Gastroesophageal sphincter (tissue), 3 donors: Measurements from ENCODE around the gene FAM151A.

Experiments used
- EP300 ChIP-seq: sonication (generic); formaldehyde crosslinking; IDR thresholded peaks from one replicate; pipeline ENCODE4 v1.6.1; 2017; ENCODE audit warnings: antibody characterized with exemption, mild to moderate bottlenecking
- POLR2A ChIP-seq, 2 donors: fragments of 450-650 bp; IDR thresholded peaks; one replicate each; pipeline ENCODE4 v1.6.1; 2017; ENCODE audit warnings: antibody characterized with exemption in 2 of 2, mild to moderate bottlenecking in 2 of 2, moderate library complexity in 1 of 2
- TF ChIP-seq, protein P1 (sequence below), 4 experiments: fragments of 200-600 bp in 2 of 4; fragments of 450-650 bp in 2 of 4; sonication (generic) in 1 of 4; IDR thresholded peaks; one replicate each; pipeline ENCODE4 v1.5.1; 2017 to 2019; ENCODE audit warnings: antibody characterized with exemption in 4 of 4, mild to moderate bottlenecking in 2 of 4, moderate library complexity in 2 of 4

DNA sequence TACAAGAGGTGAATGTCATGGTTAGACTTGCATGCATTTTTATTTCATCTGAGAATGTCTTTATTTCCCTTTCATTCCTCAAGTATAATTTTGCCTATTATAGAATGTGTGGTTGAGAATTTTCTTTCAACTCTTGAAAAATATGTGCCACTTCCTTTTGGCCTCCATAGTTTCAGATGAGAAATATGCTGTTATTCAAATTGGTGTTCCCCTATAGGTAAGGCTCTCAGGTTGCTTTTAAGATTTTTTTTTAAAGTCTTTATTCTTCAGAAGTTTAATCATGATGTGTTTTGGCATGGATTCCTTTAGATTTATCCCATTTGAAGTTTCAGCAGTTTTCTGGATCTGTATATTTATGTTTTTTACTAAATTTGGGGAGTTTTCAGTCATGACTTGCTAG is 20.4 kb upstream of the FAM151A start:
- TF ChIP-seq, protein P1, sequence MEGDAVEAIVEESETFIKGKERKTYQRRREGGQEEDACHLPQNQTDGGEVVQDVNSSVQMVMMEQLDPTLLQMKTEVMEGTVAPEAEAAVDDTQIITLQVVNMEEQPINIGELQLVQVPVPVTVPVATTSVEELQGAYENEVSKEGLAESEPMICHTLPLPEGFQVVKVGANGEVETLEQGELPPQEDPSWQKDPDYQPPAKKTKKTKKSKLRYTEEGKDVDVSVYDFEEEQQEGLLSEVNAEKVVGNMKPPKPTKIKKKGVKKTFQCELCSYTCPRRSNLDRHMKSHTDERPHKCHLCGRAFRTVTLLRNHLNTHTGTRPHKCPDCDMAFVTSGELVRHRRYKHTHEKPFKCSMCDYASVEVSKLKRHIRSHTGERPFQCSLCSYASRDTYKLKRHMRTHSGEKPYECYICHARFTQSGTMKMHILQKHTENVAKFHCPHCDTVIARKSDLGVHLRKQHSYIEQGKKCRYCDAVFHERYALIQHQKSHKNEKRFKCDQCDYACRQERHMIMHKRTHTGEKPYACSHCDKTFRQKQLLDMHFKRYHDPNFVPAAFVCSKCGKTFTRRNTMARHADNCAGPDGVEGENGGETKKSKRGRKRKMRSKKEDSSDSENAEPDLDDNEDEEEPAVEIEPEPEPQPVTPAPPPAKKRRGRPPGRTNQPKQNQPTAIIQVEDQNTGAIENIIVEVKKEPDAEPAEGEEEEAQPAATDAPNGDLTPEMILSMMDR (IDR thresholded peaks at IDR 0.05), result no peak
- no peak for TF ChIP-seq EP300
- no peak for TF ChIP-seq POLR2A (IDR thresholded peaks at IDR 0.05)
